GM12878 (cell line): ENCODE data around the gene SMC1B.
"Not testable (repeated sequence)": the region's sequence is repeated elsewhere in the genome, so short reads cannot be mapped to it uniquely, and the experiment has no call there.

ENCODE experiments used
- EZH2 ChIP-seq: IDR thresholded peaks from 2 replicates; pipeline ENCODE4 v1.6.1; 2012; ENCODE audit warnings: low read depth, mild to moderate bottlenecking, control low read depth, inconsistent platforms, low read length, borderline replicate concordance; ENCODE audit not compliant: control insufficient read depth
- SP1 ChIP-seq: IDR thresholded peaks from one replicate; pipeline ENCODE4 v1.6.1; 2011; ENCODE audit warnings: low read depth, low read length

DNA sequence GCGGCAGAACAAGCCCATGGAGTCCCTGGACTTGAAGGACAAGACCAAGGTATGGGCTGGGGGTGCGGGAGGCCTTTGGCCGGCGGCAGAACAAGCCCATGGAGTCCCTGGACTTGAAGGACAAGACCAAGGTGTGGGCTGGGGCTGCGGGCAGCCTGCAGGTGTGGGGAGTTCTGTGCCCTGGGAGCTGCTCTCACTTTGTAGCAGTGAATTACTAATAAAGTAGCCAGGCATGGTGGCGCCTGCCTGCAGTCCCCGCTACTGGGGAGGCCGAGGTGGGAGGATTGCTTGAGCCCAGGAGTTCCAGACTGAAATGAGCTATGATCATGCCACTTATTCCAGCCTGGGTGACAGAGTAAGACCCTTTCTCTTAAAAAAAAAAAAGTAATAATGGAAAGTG is 85.1 kb downstream of the SMC1B start:
- not testable (repeated sequence) for TF ChIP-seq SP1, EZH2
